Subcutaneous abdominal adipose tissue (tissue), 5 donors: ENCODE data around the gene CTAGE4.
"Not testable (repeated sequence)": the region's sequence is repeated elsewhere in the genome, so short reads cannot be mapped to it uniquely, and the experiment has no call there.

ENCODE experiments used
- H3K27ac ChIP-seq: one replicate; pipeline ENCODE4 v1.7.0; 2013; ENCODE audit warnings: low read depth, mild to moderate bottlenecking, inconsistent platforms, low read length, moderate library complexity
- H3K27me3 ChIP-seq, 5 donors: one replicate each; pipeline ENCODE4 v1.7.0; 2013; ENCODE audit warnings: low read length in 5 of 5, inconsistent platforms in 1 of 5; ENCODE audit not compliant: control insufficient read depth in 5 of 5, insufficient read depth in 4 of 5
- H3K36me3 ChIP-seq, 5 donors: one replicate each; pipeline ENCODE4 v1.7.0; 2013; ENCODE audit warnings: low read length in 5 of 5; ENCODE audit not compliant: control insufficient read depth in 5 of 5, insufficient read depth in 5 of 5
- H3K4me1 ChIP-seq, 5 donors: one replicate each; pipeline ENCODE4 v1.7.0; 2013; ENCODE audit warnings: low read length in 5 of 5, mild to moderate bottlenecking in 3 of 5, moderate library complexity in 1 of 5; ENCODE audit not compliant: control insufficient read depth in 5 of 5, insufficient read depth in 5 of 5
- H3K4me3 ChIP-seq, 5 donors: one replicate each; pipeline ENCODE4 v1.7.0; 2013; ENCODE audit warnings: low read length in 5 of 5, low read depth in 1 of 5
- H3K9ac ChIP-seq, 5 donors: one replicate each; pipeline ENCODE4 v1.7.0; 2013; ENCODE audit warnings: low read length in 5 of 5, mild to moderate bottlenecking in 4 of 5, moderate library complexity in 3 of 5
- H3K9me3 ChIP-seq, 5 donors: one replicate each; pipeline ENCODE4 v1.7.0; 2013; ENCODE audit warnings: low read length in 5 of 5; ENCODE audit not compliant: control insufficient read depth in 5 of 5
- donor health status: healthy.
- donor health status: healthy.
- donor health status: healthy.
- donor health status: healthy.
- donor health status: healthy.

Gene CTAGE4

GRCh38 chr7:144178380-144179164 is 4.7 kb upstream of the CTAGE4 start:
- H3K27me3 ChIP-seq, result not testable (repeated sequence)

GRCh38 chr7:144179165-144179479 is 4.1 kb upstream of the CTAGE4 start:
- H3K27ac ChIP-seq, H3K9me3 ChIP-seq, H3K4me3 ChIP-seq, H3K4me1 ChIP-seq, H3K27me3 ChIP-seq, H3K36me3 ChIP-seq, H3K9ac ChIP-seq: not testable (repeated sequence)

More at GRCh38 chr7:144178380-144179164, 4.7 kb upstream of the CTAGE4 start:
- not testable (repeated sequence) for H3K9ac ChIP-seq, H3K27ac ChIP-seq, H3K36me3 ChIP-seq, H3K4me3 ChIP-seq, H3K4me1 ChIP-seq, H3K9me3 ChIP-seq

- H3K9me3 ChIP-seq, H3K4me1 ChIP-seq, H3K9ac ChIP-seq, H3K27ac ChIP-seq, H3K4me3 ChIP-seq, H3K36me3 ChIP-seq, H3K27me3 ChIP-seq: not testable (repeated sequence)
These were observed 4.6 kb downstream of the CTAGE4 start for GRCh38 chr7:144187848-144188247.

GRCh38 chr7:144188578-144189171 is 5.4 kb downstream of the CTAGE4 start:
- H3K9me3 ChIP-seq, H3K4me1 ChIP-seq, H3K9ac ChIP-seq, H3K4me3 ChIP-seq, H3K27ac ChIP-seq, H3K27me3 ChIP-seq, H3K36me3 ChIP-seq: not testable (repeated sequence)

- not testable (repeated sequence) for H3K9ac ChIP-seq, H3K27me3 ChIP-seq, H3K4me1 ChIP-seq, H3K36me3 ChIP-seq, H3K4me3 ChIP-seq, H3K9me3 ChIP-seq, H3K27ac ChIP-seq
These were observed 10.5 kb downstream of the CTAGE4 start for GRCh38 chr7:144193782-144194181.

- not testable (repeated sequence) for H3K27ac ChIP-seq, H3K9ac ChIP-seq, H3K4me1 ChIP-seq, H3K4me3 ChIP-seq, H3K36me3 ChIP-seq, H3K27me3 ChIP-seq, H3K9me3 ChIP-seq
These were observed 11.2 kb downstream of the CTAGE4 start for GRCh38 chr7:144194453-144194852.

- H3K27ac ChIP-seq, H3K4me1 ChIP-seq, H3K9ac ChIP-seq, H3K27me3 ChIP-seq, H3K9me3 ChIP-seq, H3K36me3 ChIP-seq, H3K4me3 ChIP-seq: not testable (repeated sequence)
These were observed 12.1 kb downstream of the CTAGE4 start, which contains the start of gene ARHGEF35 for GRCh38 chr7:144195212-144195872. ARHGEF35 (minus strand) TSS chr7:144195833; CDS start chr7:144188383, 7,450 bp downstream.

GRCh38 chr7:144198934-144199333 is 15.7 kb downstream of the CTAGE4 start:
- not testable (repeated sequence) for H3K9me3 ChIP-seq, H3K36me3 ChIP-seq, H3K4me1 ChIP-seq, H3K27me3 ChIP-seq, H3K27ac ChIP-seq, H3K9ac ChIP-seq, H3K4me3 ChIP-seq

- not testable (repeated sequence) for H3K36me3 ChIP-seq
These were observed 18.7 kb downstream of the CTAGE4 start for GRCh38 chr7:144201978-144202377.

GRCh38 chr7:144203086-144203485 is 19.8 kb downstream of the CTAGE4 start:
- H3K4me3 ChIP-seq, H3K36me3 ChIP-seq, H3K27me3 ChIP-seq, H3K27ac ChIP-seq, H3K9me3 ChIP-seq, H3K9ac ChIP-seq, H3K4me1 ChIP-seq: not testable (repeated sequence)

More at GRCh38 chr7:144201978-144202377, 18.7 kb downstream of the CTAGE4 start:
- H3K4me3 ChIP-seq, H3K9me3 ChIP-seq, H3K27me3 ChIP-seq, H3K9ac ChIP-seq, H3K4me1 ChIP-seq, H3K27ac ChIP-seq: not testable (repeated sequence)
